ENCODE data around the gene CYTH1.

CYTH1 gene

GRCh38 chr17:78781893-78782304, at the start of gene CYTH1:
Gene CYTH1 (minus strand): TSS chr17:78782273. CDS start chr17:78782223, 50 bp downstream.
- no peak for DNase-seq
- H3K4me1 Mint-ChIP-seq = peaks cover 69% of the 10 kb centered on the region

GRCh38 chr17:78829477-78829876, 47.4 kb upstream of the CYTH1 start:
- Mint-ChIP-seq H3K4me3 (no peak overlapping the region), H3K4me1 (peaks cover 22% of the 10 kb centered on the region), H3K27me3 (no peaks in the 10 kb centered on the region), H3K27ac (no peak overlapping the region), H3K9me3 (no peaks in the 10 kb centered on the region)
- ATAC-seq (no peak), DNase-seq (no peak)

More at GRCh38 chr17:78781893-78782304, at the start of gene CYTH1:
- no peaks in the 10 kb centered on the region for H3K27me3 Mint-ChIP-seq
- H3K27ac Mint-ChIP-seq = peak within 1 kb of the TSS; percentile 89 to 97
- H3K9me3 Mint-ChIP-seq = no peaks in the 10 kb centered on the region
- H3K4me3 Mint-ChIP-seq = peak within 1 kb of the TSS; percentile 85 to 92
- peak; percentile 13 for ATAC-seq

GRCh38 chr17:78828470-78829185, 46.6 kb upstream of the CYTH1 start:
- no peak overlapping the region for H3K4me3 Mint-ChIP-seq
- no peak overlapping the region for H3K27ac Mint-ChIP-seq
- H3K27me3 Mint-ChIP-seq = no peaks in the 10 kb centered on the region
- DNase-seq = no peak
- peaks cover 27% of the 10 kb centered on the region for H3K4me1 Mint-ChIP-seq
- no peaks in the 10 kb centered on the region for H3K9me3 Mint-ChIP-seq
- ATAC-seq = no peak

- H3K9me3 Mint-ChIP-seq = no peaks in the 10 kb centered on the region
- no peak for DNase-seq
- H3K4me3 Mint-ChIP-seq = no peak overlapping the region
- peaks cover 43% of the 10 kb centered on the region for H3K4me1 Mint-ChIP-seq
- no peak overlapping the region for H3K27ac Mint-ChIP-seq
- no peak for ATAC-seq
- H3K27me3 Mint-ChIP-seq = no peaks in the 10 kb centered on the region
These were observed 44.9 kb upstream of the CYTH1 start for GRCh38 chr17:78826836-78827509.

- Mint-ChIP-seq H3K4me1 (peaks cover 41% of the 10 kb centered on the region), H3K9me3 (no peaks in the 10 kb centered on the region), H3K27me3 (no peaks in the 10 kb centered on the region), H3K4me3 (no peak overlapping the region), H3K27ac (peak overlapping the region in 1 of 2 donors; percentile 73)
- ATAC-seq (no peak), DNase-seq (no peak)
These were observed 44.3 kb upstream of the CYTH1 start for GRCh38 chr17:78826421-78826820.

- Mint-ChIP-seq H3K27ac (peak overlapping the region in 1 of 2 donors; percentile 73), H3K4me1 (peaks cover 46% of the 10 kb centered on the region), H3K4me3 (no peak overlapping the region), H3K9me3 (no peaks in the 10 kb centered on the region), H3K27me3 (no peaks in the 10 kb centered on the region)
- no peak for ATAC-seq
- DNase-seq = no peak
These were observed 43.6 kb upstream of the CYTH1 start for GRCh38 chr17:78825696-78826095.

- ATAC-seq (no peak), DNase-seq (no peak)
- H3K9me3 Mint-ChIP-seq = no peaks in the 10 kb centered on the region
- no peak overlapping the region for H3K4me3 Mint-ChIP-seq
- peak overlapping the region; percentile 5 to 52 for H3K27ac Mint-ChIP-seq
- H3K27me3 Mint-ChIP-seq = no peaks in the 10 kb centered on the region
- peaks cover 60% of the 10 kb centered on the region for H3K4me1 Mint-ChIP-seq
These were observed 42.2 kb upstream of the CYTH1 start for GRCh38 chr17:78824240-78824639.

GRCh38 chr17:78823282-78824046, 41.4 kb upstream of the CYTH1 start:
- no peaks in the 10 kb centered on the region for H3K27me3 Mint-ChIP-seq
- H3K4me1 Mint-ChIP-seq = peaks cover 64% of the 10 kb centered on the region
- DNase-seq (no peak), ATAC-seq (no peak)
- no peak overlapping the region for H3K4me3 Mint-ChIP-seq
- no peaks in the 10 kb centered on the region for H3K9me3 Mint-ChIP-seq
- H3K27ac Mint-ChIP-seq = no peak overlapping the region

GRCh38 chr17:78822552-78822951, 40.5 kb upstream of the CYTH1 start:
- ATAC-seq (no peak), DNase-seq (no peak)
- Mint-ChIP-seq H3K9me3 (no peaks in the 10 kb centered on the region), H3K4me1 (peaks cover 69% of the 10 kb centered on the region), H3K4me3 (no peak overlapping the region), H3K27me3 (no peaks in the 10 kb centered on the region), H3K27ac (peak overlapping the region; percentile 31 to 65)

- ATAC-seq (no peak), DNase-seq (no peak)
- no peak overlapping the region for H3K4me3 Mint-ChIP-seq
- peaks cover 75% of the 10 kb centered on the region for H3K4me1 Mint-ChIP-seq
- H3K27me3 Mint-ChIP-seq = no peaks in the 10 kb centered on the region
- H3K27ac Mint-ChIP-seq = peak overlapping the region in 1 of 2 donors; percentile 41
- no peaks in the 10 kb centered on the region for H3K9me3 Mint-ChIP-seq
These were observed 39.9 kb upstream of the CYTH1 start for GRCh38 chr17:78821961-78822360.

GRCh38 chr17:78820841-78821240, 38.8 kb upstream of the CYTH1 start:
- ATAC-seq = no peak
- H3K4me3 Mint-ChIP-seq = no peak overlapping the region
- H3K4me1 Mint-ChIP-seq = peaks cover 80% of the 10 kb centered on the region
- H3K27ac Mint-ChIP-seq = no peak overlapping the region
- H3K27me3 Mint-ChIP-seq = no peaks in the 10 kb centered on the region
- DNase-seq = no peak
- no peaks in the 10 kb centered on the region for H3K9me3 Mint-ChIP-seq

- peak overlapping the region in 1 of 2 donors; percentile 19 for H3K4me3 Mint-ChIP-seq
- peaks cover 73% of the 10 kb centered on the region for H3K4me1 Mint-ChIP-seq
- no peak for ATAC-seq
These were observed 38.0 kb upstream of the CYTH1 start for GRCh38 chr17:78819806-78820792.

GRCh38 chr17:78819402-78819801, 37.3 kb upstream of the CYTH1 start:
- H3K27ac Mint-ChIP-seq = peak overlapping the region; percentile 6 to 72
- no peaks in the 10 kb centered on the region for H3K9me3 Mint-ChIP-seq
- no peak for DNase-seq
- no peaks in the 10 kb centered on the region for H3K27me3 Mint-ChIP-seq
- H3K4me3 Mint-ChIP-seq = peak overlapping the region; percentile 19 to 44
- ATAC-seq = no peak
- H3K4me1 Mint-ChIP-seq = peaks cover 72% of the 10 kb centered on the region

More at GRCh38 chr17:78819806-78820792, 38.0 kb upstream of the CYTH1 start:
- Mint-ChIP-seq H3K27ac (peak overlapping the region; percentile 11 to 27), H3K27me3 (no peaks in the 10 kb centered on the region), H3K9me3 (no peaks in the 10 kb centered on the region)
- DNase-seq = no peak

GRCh38 chr17:78818932-78819331, 36.9 kb upstream of the CYTH1 start:
- no peaks in the 10 kb centered on the region for H3K27me3 Mint-ChIP-seq
- H3K4me1 Mint-ChIP-seq = peaks cover 68% of the 10 kb centered on the region
- no peak for DNase-seq
- peak overlapping the region; percentile 19 to 44 for H3K4me3 Mint-ChIP-seq
- H3K9me3 Mint-ChIP-seq = no peaks in the 10 kb centered on the region
- H3K27ac Mint-ChIP-seq = peak overlapping the region; percentile 57 to 72
- no peak for ATAC-seq

Measured in stimulated activated naive CD8-positive, alpha-beta T cell treated with anti-CD3 and anti-CD28 coated beads, Interleukin-15, amount 100 ng/mL, for 72 hours (primary cell).